Measurements from ENCODE around the gene GPC3. TPM values are rescaled to one million over a fixed set of nuclear protein-coding genes. Genes with fewer than 3 reads are reported as not detected.
"Not testable (repeated sequence)": the region's sequence is repeated elsewhere in the genome, so short reads cannot be mapped to it uniquely, and the experiment has no call there.

The GPC3 gene
- total RNA-seq, 1 experiment from 2014 or later: 1.3 TPM

DNA sequence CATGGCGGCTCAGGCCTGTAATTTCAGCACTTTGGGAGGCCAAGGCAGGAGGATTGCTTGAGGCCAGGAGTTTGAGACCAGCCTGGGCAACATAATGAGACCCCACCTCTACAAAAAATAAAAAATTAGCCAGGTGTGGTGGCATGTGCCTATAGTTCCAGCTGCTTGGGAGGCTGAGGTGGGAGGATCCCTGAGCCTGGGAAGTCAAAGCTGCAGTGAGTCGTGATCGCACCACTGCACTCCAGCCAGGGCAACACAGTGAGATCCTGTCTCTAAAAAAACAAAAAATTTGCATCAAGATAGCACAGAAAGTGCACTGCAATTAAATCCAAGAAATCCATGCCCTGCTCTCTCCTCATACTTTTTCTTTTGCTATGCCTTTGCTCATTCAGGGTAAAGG is 458.6 kb downstream of the GPC3 start:
- not testable (repeated sequence) for DNase-seq (ENCODE audit: low spot score)

DNA sequence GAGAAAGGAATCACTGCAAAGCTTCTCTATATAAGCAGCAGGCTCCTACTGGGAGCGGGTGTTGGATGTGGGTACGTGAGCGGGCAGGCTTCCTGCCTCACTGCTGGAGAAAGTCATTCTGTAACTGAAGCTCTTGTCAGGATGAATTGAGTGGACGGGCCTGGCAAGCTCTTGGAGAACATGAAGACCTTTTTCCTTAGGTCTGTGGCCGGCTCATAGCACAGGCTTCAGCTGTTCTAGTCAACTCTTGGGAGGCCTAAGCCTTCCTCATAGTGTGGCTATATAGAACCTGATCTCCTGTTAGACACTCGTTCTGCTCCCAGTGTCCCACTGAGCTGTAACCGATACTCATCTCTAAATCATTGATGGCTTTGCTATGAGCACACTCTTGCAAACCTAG is 461.9 kb downstream of the GPC3 start:
- no peak for DNase-seq (ENCODE audit: low spot score)

- DNase-seq (ENCODE audit: low spot score): no peak
Observed at GRCh38 chrX:133523081-133523487, 462.3 kb downstream of the GPC3 start.

DNA sequence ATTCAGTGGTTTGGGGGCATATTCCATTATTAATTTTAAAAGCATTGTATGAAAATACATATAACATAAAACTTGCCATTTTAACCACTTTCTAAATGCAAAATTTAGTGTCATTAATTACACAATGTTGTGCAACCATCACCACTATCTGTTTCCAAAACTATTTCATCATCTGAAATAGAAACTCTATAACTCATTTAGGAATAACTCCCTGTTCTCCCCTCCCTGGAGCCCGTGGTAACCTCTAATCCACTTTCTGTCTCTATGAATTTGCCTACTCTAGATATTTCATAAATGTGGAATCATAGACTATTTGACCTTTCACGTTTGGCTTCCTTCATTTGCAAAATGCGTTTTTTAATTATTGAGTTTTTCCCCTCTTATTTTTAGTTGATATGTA is 468.7 kb downstream of the GPC3 start:
- DNase-seq (ENCODE audit: low spot score): no peak

GRCh38 chrX:133514486-133514885 is 470.9 kb downstream of the GPC3 start:
- DNase-seq (ENCODE audit: low spot score): no peak

GRCh38 chrX:133513123-133513522 is 472.3 kb downstream of the GPC3 start:
- no peak for DNase-seq (ENCODE audit: low spot score)

- DNase-seq (ENCODE audit: low spot score): no peak
Observed at GRCh38 chrX:133511041-133511440, 474.4 kb downstream of the GPC3 start.

- DNase-seq (ENCODE audit: low spot score): no peak
Observed at GRCh38 chrX:133497356-133497755, 488.0 kb downstream of the GPC3 start.

DNA sequence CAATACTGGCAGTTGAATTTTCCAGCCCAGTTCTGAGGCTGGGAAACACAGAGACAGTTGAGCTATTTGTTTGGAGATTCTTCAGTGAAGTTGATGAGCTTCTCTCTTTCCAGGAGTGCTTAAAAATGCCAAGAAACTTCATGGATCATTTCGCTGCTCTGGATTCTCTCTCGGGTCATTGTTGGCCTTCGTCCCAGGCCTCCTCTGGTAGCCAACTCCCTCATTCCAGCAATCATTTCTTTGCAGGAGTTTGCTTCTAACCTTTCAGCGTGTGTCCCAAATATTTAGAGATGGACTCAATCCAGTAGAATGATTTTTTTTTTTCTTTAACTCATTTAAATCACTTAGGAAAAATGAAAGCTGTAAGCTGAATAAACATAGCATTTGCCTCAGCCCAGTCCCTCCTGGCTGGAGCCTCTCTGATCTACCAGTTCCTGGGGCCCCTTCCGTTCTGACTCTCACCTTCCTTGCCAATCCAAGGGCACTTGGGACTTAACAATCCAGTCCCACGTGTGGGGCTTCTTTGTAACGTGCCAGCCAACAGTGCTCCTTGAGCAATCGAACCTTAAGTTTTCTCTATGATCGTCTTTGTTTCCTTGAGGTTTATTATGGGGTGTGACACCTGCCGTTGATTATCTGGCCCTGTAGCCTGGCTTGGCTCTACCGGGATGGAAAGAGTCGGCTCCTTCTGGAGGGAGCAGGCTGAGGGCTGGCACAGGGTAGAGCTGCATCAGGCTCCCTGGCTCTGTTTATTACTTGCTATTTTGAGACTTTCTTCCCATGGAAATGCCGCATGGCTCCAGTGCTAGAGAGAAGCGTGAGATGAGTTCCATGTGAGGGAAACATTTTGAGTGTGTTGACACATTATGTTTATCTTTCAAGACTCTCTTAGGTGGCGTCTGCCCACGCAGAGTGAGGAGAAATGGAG is 489.7 kb downstream of the GPC3 start:
- DNase-seq (ENCODE audit: low spot score): no peak

DNA sequence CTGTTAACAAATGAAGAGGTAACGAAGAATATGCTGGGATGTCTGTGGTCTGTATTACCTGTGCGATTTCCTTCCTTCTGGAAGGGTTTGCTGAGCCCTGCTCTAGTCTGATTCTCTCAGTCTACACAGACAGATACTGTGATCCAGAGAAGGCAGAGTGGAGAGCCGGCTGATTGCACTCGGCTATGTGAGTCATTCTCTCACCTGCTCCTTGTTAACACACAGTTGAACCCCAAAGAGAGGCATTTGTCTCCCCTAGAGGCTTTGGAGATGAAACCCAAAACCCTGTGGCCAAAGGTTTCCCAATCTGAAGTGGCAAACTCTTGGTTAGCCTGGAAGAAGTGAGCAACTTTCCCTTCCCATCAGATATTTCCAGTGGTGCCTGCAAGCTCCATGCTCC is 492.0 kb downstream of the GPC3 start:
- no peak for DNase-seq (ENCODE audit: low spot score)

DNA sequence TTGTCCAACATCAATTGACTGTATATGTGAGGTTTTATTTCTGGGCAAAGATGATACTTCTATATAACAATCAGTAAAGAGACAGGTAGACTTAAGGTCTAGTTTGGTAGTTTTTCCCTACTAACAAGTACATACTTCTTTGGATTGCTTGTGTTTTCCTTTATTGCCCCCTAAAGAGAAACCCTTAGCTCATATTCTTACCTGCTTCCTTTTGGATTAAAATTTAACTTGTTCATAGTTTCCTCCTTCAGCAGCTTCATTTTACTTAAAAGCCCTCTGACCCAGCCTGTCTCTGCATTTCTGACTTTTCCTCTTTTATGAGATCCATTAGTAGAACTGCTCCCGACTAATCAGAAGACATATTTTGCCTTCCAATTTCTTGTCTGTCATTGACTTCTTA is 494.4 kb downstream of the GPC3 start:
- DNase-seq (ENCODE audit: low spot score): no peak

Small RNA genes within 50 kb of the gene (small RNA-seq; reads per million reads assigned to genes)
- gene RNU6-203P: not detected
